IPS DF 19.7 (cell line): Measurements from ENCODE around the gene ACBD6.

Experiments
- DNase-seq: peaks from one replicate; pipeline ENCODE4 v3.0.0-alpha.2; 2013; ENCODE audit warnings: low read depth, low spot score

Gene ACBD6

GRCh38 chr1:180270530-180271271 lies 231.7 kb downstream of the ACBD6 start:
- no peak for DNase-seq

GRCh38 chr1:180269645-180270529 lies 232.5 kb downstream of the ACBD6 start:
- no peak for DNase-seq

- no peak for DNase-seq
These were observed 233.8 kb downstream of the ACBD6 start for GRCh38 chr1:180268556-180269075.

DNA sequence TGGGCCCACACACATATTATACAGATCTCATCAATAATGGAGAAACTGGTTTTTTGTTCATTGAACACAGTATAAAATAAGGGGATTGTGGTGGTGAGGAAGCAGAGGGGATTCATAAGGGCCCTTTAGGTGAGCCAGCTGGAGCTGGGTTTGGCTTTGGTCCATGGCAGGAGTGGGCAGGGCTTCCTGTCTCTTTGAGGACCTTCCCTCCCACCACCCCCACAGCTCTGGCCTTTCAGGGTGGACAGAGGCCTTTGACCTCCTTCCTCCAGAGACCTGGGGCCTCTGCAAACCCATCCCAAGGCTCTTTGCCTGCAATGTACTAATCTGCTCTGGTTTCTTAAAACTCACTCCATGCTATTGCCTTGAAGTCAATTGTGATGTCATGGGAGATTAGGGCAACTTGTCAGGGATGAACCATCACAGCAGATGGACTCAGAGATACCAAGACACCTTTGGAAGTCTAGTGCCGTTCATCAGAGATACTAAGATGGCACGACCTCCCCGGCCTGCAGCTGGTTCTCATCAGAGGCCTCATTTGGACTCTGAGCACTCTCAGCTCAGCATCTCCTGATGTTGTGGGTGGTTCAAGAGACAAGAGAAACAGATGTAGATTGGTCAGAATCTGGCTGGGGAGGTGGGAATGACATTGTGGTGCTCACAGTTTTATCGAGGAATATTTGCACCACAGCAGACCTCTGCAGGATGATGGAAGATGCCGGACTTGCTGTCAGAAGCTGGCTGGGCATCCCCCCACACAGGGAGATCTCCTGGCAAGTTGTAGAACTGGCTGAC lies 234.4 kb downstream of the ACBD6 start:
- DNase-seq: no peak

- no peak for DNase-seq
These were observed 235.2 kb downstream of the ACBD6 start for GRCh38 chr1:180267211-180267561.

- no peak for DNase-seq
These were observed 235.8 kb downstream of the ACBD6 start for GRCh38 chr1:180266275-180267210.

GRCh38 chr1:180265871-180266270 lies 236.5 kb downstream of the ACBD6 start:
- no peak for DNase-seq

- DNase-seq: no peak
These were observed 237.2 kb downstream of the ACBD6 start for GRCh38 chr1:180265201-180265600.

DNA sequence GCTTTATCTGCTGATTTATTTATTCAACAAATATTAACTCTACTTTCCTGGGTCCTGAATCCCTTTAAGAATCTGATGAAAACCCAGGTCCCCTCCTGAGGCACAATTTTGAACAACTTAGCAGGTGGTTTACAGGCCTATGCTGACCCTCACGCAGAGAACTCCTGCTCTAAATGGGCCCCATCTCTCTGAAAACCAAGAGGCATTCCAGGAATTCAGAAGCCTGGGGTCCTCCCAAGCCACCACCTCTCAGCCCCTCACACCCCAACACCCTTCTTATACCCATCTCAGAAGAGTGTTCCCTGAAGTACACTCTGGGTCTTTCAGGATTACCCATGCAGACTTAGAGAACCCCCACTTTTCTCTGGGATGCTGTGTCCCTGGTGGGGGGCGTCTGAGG lies 237.8 kb downstream of the ACBD6 start:
- no peak for DNase-seq

- DNase-seq: no peak
These were observed 239.5 kb downstream of the ACBD6 start for GRCh38 chr1:180262628-180263488.

DNA sequence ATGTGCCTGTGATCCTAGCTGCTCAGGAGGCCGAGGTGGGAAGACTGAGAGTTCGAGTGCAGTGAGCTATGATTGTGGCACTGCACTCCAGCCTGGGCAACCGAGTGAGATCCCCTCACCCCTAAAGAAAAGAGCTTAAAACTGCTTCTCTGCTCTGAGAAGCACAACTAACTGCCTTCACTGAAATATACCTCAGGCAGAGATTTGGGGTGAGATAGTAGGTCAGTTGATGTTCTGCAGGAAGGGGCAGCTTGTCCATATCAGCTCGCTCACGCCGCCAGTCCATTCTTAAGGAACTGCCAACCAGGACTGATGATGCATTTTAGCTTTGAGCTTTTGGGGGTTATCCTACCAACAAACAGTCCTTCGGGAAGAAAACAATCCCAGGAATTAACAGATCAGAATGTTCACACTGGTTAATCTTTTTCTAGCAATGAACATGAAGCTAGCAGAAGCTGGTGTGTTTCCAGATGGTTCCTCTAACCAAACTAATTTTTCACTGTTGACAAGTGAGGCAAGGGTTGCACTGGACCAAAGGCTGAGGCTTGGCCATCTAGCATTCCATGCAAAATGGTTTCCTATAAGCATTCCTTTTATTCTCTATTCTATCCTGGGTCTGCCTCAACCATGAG lies 240.7 kb downstream of the ACBD6 start:
- no peak for DNase-seq

DNA sequence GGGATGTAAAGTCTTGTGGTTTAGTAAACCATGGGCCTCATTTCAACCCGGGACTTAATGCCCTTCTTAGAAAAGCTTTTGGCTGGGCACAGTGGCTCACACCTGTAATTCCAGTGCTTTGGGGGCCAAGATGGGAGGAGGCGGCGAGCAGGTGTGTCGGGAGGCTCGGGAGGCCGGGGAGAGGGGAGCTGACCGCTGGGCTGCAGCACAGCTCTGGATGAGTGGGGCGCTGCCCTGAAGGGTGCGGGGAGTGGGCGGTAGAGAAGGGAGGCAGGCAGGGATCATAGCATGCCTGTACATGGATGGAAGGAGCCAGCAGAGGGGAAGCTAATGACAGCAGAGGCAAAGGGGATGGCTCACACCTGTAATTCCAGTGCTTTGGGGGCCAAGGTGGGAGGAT lies 241.3 kb downstream of the ACBD6 start:
- no peak for DNase-seq

DNA sequence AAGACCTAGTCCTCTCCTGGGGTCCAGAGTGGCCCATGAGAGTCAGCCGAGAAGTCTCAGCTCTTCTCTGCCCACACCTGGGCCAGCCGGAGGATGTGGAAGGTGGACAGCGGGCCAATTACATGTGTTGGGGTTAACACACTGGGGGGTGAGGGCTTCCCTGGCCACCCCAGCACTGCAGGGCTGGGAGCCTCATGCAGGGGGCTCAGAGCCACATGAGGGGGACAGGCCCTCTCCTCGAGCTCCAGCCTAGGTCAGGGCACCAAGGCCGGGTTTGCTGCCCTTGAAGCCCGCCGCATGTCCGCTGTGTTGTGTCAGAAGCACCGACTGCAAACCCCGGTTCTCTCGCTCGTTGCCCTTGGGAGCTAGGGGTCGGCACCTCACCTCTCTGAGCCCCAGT lies 241.8 kb downstream of the ACBD6 start:
- no peak for DNase-seq

- no peak for DNase-seq
These were observed 242.7 kb downstream of the ACBD6 start for GRCh38 chr1:180259431-180260338.

- DNase-seq: no peak
These were observed 243.4 kb downstream of the ACBD6 start for GRCh38 chr1:180258935-180259334.

- DNase-seq: no peak
These were observed 244.1 kb downstream of the ACBD6 start for GRCh38 chr1:180258290-180258689.

GRCh38 chr1:180257486-180257885 lies 244.9 kb downstream of the ACBD6 start:
- no peak for DNase-seq

DNA sequence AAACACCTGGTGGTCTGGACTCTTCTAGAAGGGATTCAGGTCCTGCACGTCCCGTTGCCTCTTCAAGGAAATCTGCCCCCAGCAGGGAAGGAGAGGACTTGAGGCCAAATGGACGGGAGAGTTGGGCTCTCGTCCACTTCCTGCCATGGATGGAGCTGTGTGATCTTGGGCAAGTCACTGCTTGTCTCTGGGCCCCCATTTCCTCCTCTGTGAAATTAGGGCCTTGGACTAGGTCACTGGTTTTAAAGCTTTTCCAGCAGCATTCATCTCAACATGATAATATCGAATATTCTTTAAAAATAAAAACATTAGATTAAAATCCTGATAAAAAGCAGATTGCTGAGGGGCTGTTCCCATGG lies 245.4 kb downstream of the ACBD6 start:
- DNase-seq: no peak
